Lower leg skin (tissue), 3 donors: ENCODE results near the gene FMO1.

Experiments
- POLR2A ChIP-seq, 2 donors: fragments of 450-650 bp; IDR thresholded peaks; one replicate each; pipeline ENCODE4 v1.6.1; 2016 to 2017; ENCODE audit warnings: antibody characterized with exemption in 2 of 2, mild to moderate bottlenecking in 1 of 2, moderate library complexity in 1 of 2
- TF ChIP-seq, protein P1 (sequence below), 3 donors: fragments of 450-650 bp; IDR thresholded peaks; one replicate each; pipeline ENCODE4 v1.5.1; 2016; ENCODE audit warnings: antibody characterized with exemption in 3 of 3, mild to moderate bottlenecking in 3 of 3, moderate library complexity in 2 of 3

DNA sequence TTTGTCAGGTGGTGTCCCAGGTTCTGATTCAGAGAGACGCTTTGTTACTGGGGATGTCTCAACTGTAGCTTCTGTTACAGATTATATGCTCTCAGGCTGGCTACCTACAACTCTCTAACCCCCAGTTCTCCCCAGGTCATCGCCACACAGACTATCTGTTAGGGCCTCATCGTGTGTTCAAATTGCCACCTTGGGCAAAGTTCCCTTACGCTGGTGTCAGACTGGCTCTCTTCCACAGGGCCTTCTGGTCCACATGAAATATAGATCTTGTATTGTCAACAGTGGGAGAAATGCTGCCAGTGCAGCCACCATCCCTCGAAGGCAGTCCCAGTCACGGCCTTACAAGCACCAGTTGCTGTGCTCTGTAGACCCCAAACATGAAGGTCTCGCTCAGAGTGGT lies 81.0 kb downstream of the FMO1 start:
- no peak for TF ChIP-seq POLR2A (IDR thresholded peaks at IDR 0.05)
- TF ChIP-seq, protein P1, sequence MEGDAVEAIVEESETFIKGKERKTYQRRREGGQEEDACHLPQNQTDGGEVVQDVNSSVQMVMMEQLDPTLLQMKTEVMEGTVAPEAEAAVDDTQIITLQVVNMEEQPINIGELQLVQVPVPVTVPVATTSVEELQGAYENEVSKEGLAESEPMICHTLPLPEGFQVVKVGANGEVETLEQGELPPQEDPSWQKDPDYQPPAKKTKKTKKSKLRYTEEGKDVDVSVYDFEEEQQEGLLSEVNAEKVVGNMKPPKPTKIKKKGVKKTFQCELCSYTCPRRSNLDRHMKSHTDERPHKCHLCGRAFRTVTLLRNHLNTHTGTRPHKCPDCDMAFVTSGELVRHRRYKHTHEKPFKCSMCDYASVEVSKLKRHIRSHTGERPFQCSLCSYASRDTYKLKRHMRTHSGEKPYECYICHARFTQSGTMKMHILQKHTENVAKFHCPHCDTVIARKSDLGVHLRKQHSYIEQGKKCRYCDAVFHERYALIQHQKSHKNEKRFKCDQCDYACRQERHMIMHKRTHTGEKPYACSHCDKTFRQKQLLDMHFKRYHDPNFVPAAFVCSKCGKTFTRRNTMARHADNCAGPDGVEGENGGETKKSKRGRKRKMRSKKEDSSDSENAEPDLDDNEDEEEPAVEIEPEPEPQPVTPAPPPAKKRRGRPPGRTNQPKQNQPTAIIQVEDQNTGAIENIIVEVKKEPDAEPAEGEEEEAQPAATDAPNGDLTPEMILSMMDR (IDR thresholded peaks at IDR 0.05), result no peak
